GM08714 (cell line): ENCODE measurements around the gene MAP1LC3A.

ENCODE experiments used
- H3K4me3 ChIP-seq: fragments of 200-500 bp; sonication (Bioruptor generic); 2 replicates; pipeline ENCODE4 v1.5.1; 2014; ENCODE audit warnings: mild to moderate bottlenecking, low read length, inconsistent platforms
- ZNF274 ChIP-seq: IDR thresholded peaks from 2 replicates; pipeline ENCODE4 v1.6.1; 2012; ENCODE audit warnings: mild to moderate bottlenecking, low read depth, low read length

The MAP1LC3A gene

GRCh38 chr20:34570859-34571306 is 12.4 kb downstream of the MAP1LC3A start:
- no peak overlapping the region for H3K4me3 ChIP-seq
- TF ChIP-seq ZNF274, result no peak

DNA sequence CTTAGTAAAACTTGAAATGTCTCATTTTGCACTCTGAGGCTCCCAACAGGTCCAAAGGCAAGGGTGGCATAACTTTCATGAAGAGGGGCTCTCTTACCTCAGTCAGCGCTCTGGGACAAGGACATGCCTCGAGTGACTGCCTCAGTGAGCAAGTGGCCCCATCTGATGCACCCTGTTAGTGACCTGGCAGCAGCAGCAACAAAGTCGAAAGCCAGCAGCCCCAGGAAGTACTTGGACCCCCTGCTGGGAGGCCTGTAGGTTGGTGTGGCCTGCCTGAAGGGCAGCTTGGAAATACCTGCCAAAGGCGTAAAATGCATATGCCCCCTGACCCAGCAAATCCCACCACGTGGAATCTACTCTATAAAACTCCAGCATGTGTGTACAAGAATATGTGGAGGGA is 13.2 kb downstream of the MAP1LC3A start:
- TF ChIP-seq ZNF274, result no peak
- no peak overlapping the region for H3K4me3 ChIP-seq

- TF ChIP-seq ZNF274, result no peak
Measured at GRCh38 chr20:34573541-34574300, 15.2 kb downstream of the MAP1LC3A start.

DNA sequence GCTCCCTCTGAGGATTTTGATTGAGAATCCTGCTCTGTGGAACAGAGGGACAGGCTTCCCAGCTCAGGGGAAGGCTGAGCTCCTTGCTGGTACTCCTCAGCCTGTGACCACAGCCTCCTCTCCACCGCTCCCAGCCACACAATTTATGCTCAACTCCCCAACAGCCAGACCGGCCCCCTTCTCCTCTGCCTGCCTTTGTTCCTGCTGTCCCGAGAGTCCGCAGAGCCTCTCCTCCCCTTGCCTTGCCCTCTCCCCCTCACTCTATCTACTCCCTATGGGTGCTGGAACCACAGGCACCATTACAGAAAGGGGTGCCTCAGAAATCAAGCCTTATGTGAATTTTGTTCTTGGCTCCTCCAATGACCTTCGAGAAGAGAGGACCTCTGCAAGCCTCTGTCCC is 15.9 kb downstream of the MAP1LC3A start:
- no peak for TF ChIP-seq ZNF274
- H3K4me3 ChIP-seq, result no peak overlapping the region

More at GRCh38 chr20:34573541-34574300, 15.2 kb downstream of the MAP1LC3A start:
- H3K4me3 ChIP-seq, result no peak overlapping the region

DNA sequence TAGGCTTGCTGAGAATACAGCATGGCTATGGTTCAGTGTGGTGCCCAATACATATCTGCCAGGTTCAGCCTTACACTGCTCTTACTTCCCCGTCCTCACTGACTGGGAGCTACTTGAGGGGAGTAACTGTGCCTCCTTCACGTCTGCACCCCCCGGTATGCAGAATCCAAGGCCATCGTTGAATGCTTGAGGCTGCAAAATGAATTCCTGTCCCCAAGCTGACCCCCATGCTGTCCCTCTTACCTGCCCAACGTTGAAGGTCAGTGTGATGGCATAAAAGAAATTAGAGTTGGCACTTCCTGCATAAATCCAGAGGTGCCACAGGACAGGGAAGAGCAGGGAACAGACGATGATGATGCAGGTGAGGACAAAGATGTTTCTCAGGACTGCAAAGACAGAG is 16.3 kb downstream of the MAP1LC3A start:
- H3K4me3 ChIP-seq, result no peak overlapping the region
- no peak for TF ChIP-seq ZNF274

DNA sequence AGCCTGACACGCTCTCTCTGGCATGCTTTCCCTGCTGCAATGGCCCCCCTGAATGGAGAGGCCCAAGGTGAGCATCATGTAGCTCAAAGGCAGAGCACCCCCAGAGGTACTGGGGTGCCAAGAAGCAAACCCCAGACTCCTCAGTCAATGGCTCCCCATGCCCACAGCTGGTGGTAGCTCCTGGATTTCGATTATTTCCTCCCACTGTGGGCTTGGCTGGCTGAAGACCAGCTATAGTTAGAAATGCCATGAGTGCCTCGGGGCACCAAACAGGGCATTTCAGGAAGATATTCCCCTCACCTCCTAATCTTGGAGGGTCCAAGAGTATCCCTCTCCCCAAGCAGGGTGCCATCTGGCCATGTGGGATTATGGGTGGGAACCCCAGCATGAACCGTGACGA is 16.8 kb downstream of the MAP1LC3A start:
- no peak for TF ChIP-seq ZNF274
- H3K4me3 ChIP-seq, result no peak overlapping the region

DNA sequence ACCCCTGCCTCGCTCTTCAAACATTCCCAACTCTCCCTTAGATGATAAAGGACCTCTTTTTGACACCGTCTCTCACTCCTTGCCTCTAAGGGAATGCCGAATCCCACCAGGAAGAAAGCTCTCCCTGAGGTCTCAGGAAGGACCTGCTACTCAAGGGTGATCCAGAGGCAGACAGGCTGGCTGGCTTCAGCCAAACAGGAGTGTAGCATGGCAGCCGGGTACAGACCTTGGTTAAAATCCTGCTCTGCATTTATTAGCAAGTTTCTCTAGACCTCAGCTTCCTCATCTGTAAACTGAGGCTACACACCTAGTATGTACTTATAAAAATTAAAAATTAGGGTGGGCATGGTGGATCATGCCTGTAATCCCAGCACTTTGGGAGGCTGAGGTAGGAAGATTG is 17.2 kb downstream of the MAP1LC3A start:
- no peak overlapping the region for H3K4me3 ChIP-seq
- no peak for TF ChIP-seq ZNF274

- no peak overlapping the region for H3K4me3 ChIP-seq
- TF ChIP-seq ZNF274, result no peak
Measured at GRCh38 chr20:34577061-34577460, 18.5 kb downstream of the MAP1LC3A start.

DNA sequence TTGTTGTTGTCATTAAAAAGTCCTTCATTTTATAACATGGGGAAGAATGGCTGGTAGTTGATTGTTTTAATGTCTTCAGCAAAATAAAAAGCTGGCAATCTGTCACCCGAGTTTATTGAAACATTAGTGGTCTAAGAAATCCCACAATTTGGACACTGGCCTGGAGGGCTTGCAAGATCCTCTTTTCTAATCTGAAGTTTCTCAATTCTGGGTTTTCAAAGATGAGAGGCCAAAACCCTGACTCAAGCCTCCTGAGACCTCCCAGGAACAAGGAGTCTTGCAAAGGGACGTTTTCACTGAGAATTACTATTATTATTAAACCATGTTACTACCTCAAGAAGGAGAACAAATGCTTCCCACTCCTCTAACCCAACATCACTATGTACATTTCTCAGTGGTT is 19.5 kb downstream of the MAP1LC3A start:
- no peak overlapping the region for H3K4me3 ChIP-seq
- no peak for TF ChIP-seq ZNF274

DNA sequence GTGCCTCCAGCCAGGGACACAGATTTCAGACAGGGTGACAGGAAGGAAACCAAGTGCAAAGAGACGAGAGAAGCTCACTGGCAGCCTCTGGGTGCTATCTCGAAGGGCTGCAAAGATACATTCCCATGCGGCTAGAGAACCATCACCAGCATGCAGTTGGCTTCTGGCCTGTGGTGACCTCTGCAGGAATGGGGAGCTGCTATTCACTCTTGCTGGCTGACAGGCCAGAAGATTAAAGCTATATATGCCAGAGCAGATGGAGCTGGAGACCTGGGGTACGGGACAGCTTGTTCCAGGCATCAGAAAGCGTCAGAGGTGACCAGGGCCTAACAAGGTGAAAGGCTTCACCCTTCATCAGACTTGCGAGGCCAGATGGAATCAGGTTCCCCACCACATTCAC is 20.0 kb downstream of the MAP1LC3A start:
- no peak for TF ChIP-seq ZNF274
- no peak overlapping the region for H3K4me3 ChIP-seq

DNA sequence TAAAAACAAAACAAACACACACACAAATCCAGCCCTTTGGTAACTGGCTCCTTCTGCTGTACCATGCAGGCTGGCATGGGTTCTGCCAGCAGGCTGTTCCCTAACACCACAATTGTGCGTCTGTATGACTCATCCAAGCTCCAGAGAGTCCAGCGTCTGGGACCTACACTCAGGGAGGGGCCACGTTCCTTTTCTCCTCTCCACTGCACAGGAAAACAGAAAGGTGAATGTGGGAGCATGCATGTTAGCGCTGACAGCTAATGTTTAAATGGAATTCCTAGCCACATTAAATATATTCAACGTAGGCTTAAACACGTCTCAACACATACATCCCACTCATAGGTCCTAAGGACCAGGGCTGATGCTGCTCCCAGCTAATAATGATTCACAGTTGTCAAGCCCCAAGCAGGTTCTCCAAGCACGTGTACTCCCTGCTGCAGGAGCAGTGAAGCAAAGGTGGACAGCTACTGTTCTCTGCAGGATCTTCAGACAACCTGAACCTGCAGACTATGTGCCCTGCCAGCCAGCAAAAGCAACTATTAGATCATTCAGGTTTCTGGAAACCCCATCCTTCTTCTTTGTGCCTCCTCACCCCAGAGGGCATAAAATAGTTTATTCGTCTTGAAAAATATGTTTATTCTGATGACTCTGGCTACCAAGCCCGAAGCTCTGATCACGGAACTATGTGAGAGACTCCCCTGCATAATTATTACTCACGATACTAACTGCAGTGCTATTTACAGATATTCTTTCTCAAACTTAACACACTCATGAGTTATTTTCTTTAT is 20.9 kb downstream of the MAP1LC3A start:
- no peak for TF ChIP-seq ZNF274
- no peak overlapping the region for H3K4me3 ChIP-seq

- TF ChIP-seq ZNF274, result no peak
- no peak overlapping the region for H3K4me3 ChIP-seq
Measured at GRCh38 chr20:34579979-34580940, 21.7 kb downstream of the MAP1LC3A start.

GRCh38 chr20:34581341-34582184 is 23.0 kb downstream of the MAP1LC3A start:
- no peak overlapping the region for H3K4me3 ChIP-seq
- TF ChIP-seq ZNF274, result no peak
